Common myeloid progenitor, CD34-positive (primary cell): ENCODE data around the gene CD27.
"Not testable (repeated sequence)": the region's sequence is repeated elsewhere in the genome, so short reads cannot be mapped to it uniquely, and the experiment has no call there.

Experiments used
- CTCF ChIA-PET: fragments of 350-600 bp; sonication (Branson Sonifier 250); formaldehyde crosslinking; loops from one replicate; lab custom pipeline; 2021; ENCODE audit warnings: antibody characterized with exemption; lab: Charles Lee
- POLR2A ChIA-PET: fragments of 350-600 bp; sonication (Branson Sonifier 250); formaldehyde crosslinking; loops from one replicate; lab custom pipeline; 2021; ENCODE audit warnings: antibody characterized with exemption; lab: Charles Lee
- DNase-seq, 3 donors: peaks; one replicate each; pipeline versions ENCODE4 v3.0.0 to v3.0.0-alpha.2; 2013
- H3K27ac ChIP-seq, 2 experiments: 1 replicate in 1 of 2; 2 replicates in 1 of 2; pipeline ENCODE4 v1.7.0; 2013; ENCODE audit warnings: inconsistent platforms in 2 of 2, low read length in 2 of 2, mild to moderate bottlenecking in 2 of 2, low read depth in 1 of 2, moderate library complexity in 1 of 2; ENCODE audit not compliant: severe bottlenecking in 2 of 2, insufficient read depth in 1 of 2, poor library complexity in 1 of 2
- H3K27me3 ChIP-seq, 5 experiments: replicated peaks in 2 of 5; 1 replicate in 3 of 5; 2 replicates in 2 of 5; pipeline versions ENCODE4 v1.6.1 to v1.7.0; 2013; ENCODE audit warnings: low read length in 4 of 5, mild to moderate bottlenecking in 2 of 5, moderate library complexity in 2 of 5, inconsistent platforms in 1 of 5; ENCODE audit not compliant: insufficient read depth in 5 of 5, control insufficient read depth in 4 of 5
- H3K36me3 ChIP-seq, 4 experiments: 1 replicate in 2 of 4; 2 replicates in 2 of 4; pipeline versions ENCODE4 v1.6.1 to v1.7.0; 2013; ENCODE audit warnings: low read length in 3 of 4, control low read depth in 1 of 4, mild to moderate bottlenecking in 1 of 4; ENCODE audit not compliant: control insufficient read depth in 4 of 4, insufficient read depth in 4 of 4
- H3K4me1 ChIP-seq, 4 experiments: 1 replicate in 3 of 4; 2 replicates in 1 of 4; pipeline versions ENCODE4 v1.6.1 to v1.7.1; 2013; ENCODE audit warnings: low read length in 3 of 4, mild to moderate bottlenecking in 3 of 4, control low read depth in 1 of 4, inconsistent platforms in 1 of 4, moderate library complexity in 1 of 4; ENCODE audit not compliant: control insufficient read depth in 4 of 4, insufficient read depth in 4 of 4; ENCODE audit errors: control extremely low read depth in 1 of 4
- H3K4me3 ChIP-seq, 7 experiments: 1 replicate in 4 of 7; 2 replicates in 3 of 7; pipeline versions ENCODE4 v1.5.1 to v1.7.0; 2013; ENCODE audit warnings: mild to moderate bottlenecking in 7 of 7, low read length in 6 of 7, moderate library complexity in 6 of 7, inconsistent platforms in 2 of 7, low read depth in 2 of 7, control low read depth in 1 of 7; ENCODE audit not compliant: insufficient read depth in 4 of 7, control insufficient read depth in 1 of 7; ENCODE audit errors: extremely low read depth in 1 of 7
- H3K9me3 ChIP-seq, 5 experiments: 1 replicate in 4 of 5; 2 replicates in 1 of 5; pipeline versions ENCODE4 v1.6.1 to v1.7.1; 2013; ENCODE audit warnings: low read length in 4 of 5, mild to moderate bottlenecking in 2 of 5, inconsistent platforms in 1 of 5, low read depth in 1 of 5, moderate library complexity in 1 of 5; ENCODE audit not compliant: control insufficient read depth in 4 of 5, insufficient read depth in 2 of 5; ENCODE audit errors: control extremely low read depth in 1 of 5
- WGBS: methylation state at CpG from one replicate; pipeline ENCODE4 v1.1.5; 2013; ENCODE audit not compliant: insufficient coverage; 5-methylcytosine and 5-hydroxymethylcytosine counted together

The CD27 gene

DNA sequence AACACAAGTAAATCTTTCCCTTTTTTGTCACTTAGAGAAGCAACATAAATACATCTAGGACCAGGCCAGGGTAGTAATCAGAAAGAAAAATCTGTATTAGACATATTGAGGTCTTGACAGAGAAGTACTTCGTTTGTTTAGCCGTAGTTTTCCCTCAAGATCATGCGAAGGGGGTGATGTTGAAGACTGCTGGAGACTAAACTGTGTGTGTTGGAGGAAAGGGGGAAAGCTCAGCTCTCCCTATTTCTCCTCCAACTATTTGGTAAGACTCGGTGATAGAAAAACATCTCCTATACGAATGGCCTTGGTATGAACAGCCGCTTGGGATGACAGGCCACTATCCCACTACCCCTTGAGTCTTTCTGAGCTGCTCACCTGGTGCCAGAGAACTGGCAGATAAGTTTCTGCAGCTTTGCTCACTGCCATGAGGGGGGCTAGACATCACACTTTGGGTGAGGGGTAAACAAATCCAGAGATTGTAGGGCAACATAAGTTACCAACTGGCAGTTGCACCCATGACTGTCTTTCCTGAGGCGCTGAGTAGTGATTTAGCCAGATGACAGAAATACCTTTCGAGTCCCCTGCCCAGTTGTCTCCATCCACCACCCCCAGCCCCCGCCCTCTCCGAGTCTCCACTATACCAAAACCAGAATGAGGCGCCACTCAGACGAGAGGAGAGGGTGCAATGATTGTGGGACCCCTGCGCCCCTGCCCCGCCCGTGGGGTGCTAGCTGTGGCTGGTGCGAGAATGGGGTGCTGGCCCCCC, 25.0 kb downstream of the CD27 start:
- peaks cover 1 to 16% (median 9%) of the 10 kb centered on the region in 4 experiments for H3K36me3 ChIP-seq
- peaks cover 4 to 26% (median 21%) of the 10 kb centered on the region in 4 experiments for H3K4me1 ChIP-seq
- WGBS = 45% methylated on average over 9 of the region's 16 CpGs
- H3K27me3 ChIP-seq = no peaks in the 10 kb centered on the region
- ChIA-PET CTCF (interaction anchor here (0.8 to 3.9 kb wide), 12 partner anchors 19 to 149 kb away, joined by 3 to 19 read pairs (median 4); partner anchors contain the start of gene MRPL51), POLR2A (interaction anchor here (0.7 to 2.4 kb wide), 11 partner anchors 8 to 353 kb away, joined by 3 to 16 read pairs (median 6); partner anchors contain the start of gene MRPL51)
- H3K9me3 ChIP-seq = no peaks in the 10 kb centered on the region
- peak overlapping the region; percentile 66 to 90 (median 80) for H3K4me3 ChIP-seq
- peak in 1 of 3 donors; percentile 20 for DNase-seq
- peak overlapping the region in 1 of 2 experiments; percentile 71 for H3K27ac ChIP-seq

DNA sequence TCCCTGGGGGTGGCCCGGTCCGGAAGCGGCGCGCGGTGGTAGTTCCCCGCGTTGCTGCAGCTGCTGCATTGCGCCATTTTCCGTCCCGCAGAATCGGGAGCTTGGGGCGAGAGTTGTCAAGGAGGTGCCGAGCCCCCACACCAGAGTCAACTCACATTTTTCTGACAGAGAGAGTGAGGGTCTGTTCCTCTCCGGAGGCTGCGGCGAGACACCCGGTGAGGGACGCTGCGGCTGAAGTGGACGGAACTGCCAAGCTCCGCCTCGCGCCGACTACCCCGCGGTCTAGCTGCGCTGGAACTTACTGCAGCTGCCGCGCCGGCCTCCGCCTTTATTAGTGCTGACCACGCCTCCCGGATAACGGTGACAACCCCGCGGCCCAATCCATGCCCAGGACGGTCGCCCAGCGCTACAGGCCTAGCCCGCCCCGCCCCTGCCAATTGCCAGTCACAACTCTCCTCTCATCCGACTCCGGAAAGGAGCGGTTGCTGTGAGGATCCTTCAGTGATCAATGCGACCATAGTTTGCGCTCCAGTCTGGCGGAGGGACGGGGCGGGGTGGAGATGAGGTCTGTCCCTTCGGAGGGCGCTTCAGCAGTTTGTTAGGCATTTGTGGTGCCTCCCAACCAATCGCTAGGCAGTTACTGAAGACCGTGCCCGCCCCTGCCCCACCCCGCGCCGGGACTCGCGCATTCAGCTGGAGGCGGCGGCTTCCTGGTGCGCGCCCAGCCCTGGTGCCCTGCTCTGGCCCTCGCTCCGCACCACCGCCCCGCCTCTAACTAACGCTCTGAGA, 25.8 kb downstream of the CD27 start, which contains the start of gene VAMP1:
TSS of gene VAMP1 (minus strand) at position 303 of the 789 bp plus-strand sequence. CDS start at position 157, 146 bp downstream.
- Histone ChIP-seq H3K4me3 (peak within 1 kb of the TSS; percentile 66 to 90 (median 80)), H3K36me3 (peaks cover 0 to 13% (median 5%) of the 10 kb centered on the region in 4 experiments), H3K9me3 (no peaks in the 10 kb centered on the region), H3K4me1 (peaks cover 4 to 24% (median 21%) of the 10 kb centered on the region in 4 experiments), H3K27me3 (no peaks in the 10 kb centered on the region), H3K27ac (peak within 1 kb of the TSS in 1 of 2 experiments; percentile 71)
- CTCF ChIA-PET = interaction anchor here (0.9 to 3.9 kb wide), 11 partner anchors 20 to 144 kb away, joined by 3 to 19 read pairs (median 4); partner anchors contain the start of gene MRPL51
- peak; percentile 95 to 97 (median 97) for DNase-seq
- under 1% methylated on average over 62 of the region's 69 CpGs for WGBS
- POLR2A ChIA-PET = interaction anchor here (0.6 to 2.4 kb wide), 14 partner anchors 9 to 352 kb away, joined by 3 to 16 read pairs (median 6); partner anchors contain the start of gene MRPL51

DNA sequence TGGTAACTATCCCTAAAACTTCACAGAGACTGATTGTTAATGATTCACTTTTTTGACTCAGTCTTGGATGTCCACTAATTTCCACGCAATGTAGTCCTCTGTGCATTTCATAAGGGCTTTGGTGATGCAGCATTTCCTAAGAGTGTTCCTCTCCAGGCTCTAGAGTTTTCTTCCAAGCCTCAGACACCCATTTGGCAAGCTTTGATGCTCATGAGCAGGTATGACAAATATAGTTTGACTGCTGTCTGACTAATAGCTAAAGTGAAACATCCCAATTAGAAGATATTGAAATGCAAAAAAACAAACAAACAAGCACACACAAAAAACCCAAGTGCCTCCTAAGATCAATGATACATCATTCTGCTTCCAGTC, 27.2 kb downstream of the CD27 start:
- H3K4me3 ChIP-seq = no peak overlapping the region
- 100% methylated on average over 1 of the region's 1 CpG for WGBS
- H3K36me3 ChIP-seq = no peaks in the 10 kb centered on the region
- no peaks in the 10 kb centered on the region for H3K27me3 ChIP-seq
- H3K9me3 ChIP-seq = no peaks in the 10 kb centered on the region
- CTCF ChIA-PET = no interaction called here
- peaks cover 4 to 24% (median 21%) of the 10 kb centered on the region in 4 experiments for H3K4me1 ChIP-seq
- DNase-seq = no peak
- POLR2A ChIA-PET = no interaction called here
- no peak overlapping the region for H3K27ac ChIP-seq

DNA sequence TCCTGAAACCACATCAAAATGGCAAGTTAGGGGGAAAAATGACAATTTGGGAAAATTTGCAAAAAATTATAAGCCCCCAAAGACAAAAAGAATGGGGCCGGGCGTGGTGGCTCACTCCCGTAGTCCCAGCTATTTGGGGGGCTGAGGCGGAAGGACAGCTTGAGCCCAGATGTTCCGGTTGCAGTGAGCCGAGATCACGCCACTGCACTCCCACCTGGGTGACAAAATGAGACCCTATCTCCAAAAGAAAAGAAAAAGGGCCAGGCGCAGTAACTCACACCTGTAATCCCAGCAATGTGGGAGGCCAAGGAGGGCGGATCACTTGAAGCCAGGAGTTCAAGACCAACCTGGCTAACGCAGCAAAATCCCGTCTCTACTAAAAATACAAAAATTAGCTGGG, 27.7 kb downstream of the CD27 start:
- CTCF ChIA-PET = interaction anchor here (1.1 to 1.4 kb wide), 3 partner anchors 25 to 67 kb away, joined by 3 read pairs; no protein-coding TSS in a partner anchor
- Histone ChIP-seq H3K9me3 (no peaks in the 10 kb centered on the region), H3K4me3 (no peak overlapping the region), H3K4me1 (peaks cover 4 to 24% (median 21%) of the 10 kb centered on the region in 4 experiments), H3K27ac (no peak overlapping the region), H3K36me3 (no peaks in the 10 kb centered on the region), H3K27me3 (no peaks in the 10 kb centered on the region)
- POLR2A ChIA-PET = no interaction called here
- WGBS = 98% methylated on average over 6 of the region's 11 CpGs
- no peak for DNase-seq

DNA sequence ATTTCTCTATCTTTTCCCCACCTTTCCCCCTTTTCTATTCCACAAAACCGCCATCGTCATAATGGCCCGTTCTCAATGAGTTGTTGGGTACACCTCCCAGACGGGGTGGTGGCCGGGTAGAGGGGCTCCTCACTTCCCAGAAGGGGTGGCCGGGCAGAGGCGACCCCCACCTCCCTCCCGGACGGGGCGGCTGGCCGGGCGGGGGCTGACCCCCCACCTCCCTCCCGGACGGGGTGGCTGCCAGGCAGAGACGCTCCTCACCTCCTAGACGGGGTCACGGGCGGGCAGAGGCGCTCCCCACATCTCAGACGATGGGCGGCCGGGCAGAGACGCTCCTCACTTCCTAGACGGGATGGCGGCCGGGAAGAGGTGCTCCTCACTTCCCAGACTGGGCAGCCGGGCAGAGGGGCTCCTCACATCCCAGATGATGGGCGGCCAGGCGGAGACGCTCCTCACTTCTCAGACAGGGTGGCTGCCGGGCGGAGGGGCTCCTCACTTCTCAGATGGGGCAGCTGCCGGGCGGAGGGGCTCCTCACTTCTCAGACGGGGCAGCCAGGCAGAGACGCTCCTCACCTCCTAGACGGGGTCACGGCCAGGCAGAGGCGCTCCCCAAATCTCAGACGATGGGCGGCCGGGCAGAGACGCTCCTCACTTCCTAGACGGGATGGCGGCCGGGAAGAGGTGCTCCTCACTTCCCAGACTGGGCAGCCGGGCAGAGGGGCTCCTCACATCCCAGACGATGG, 30.6 kb downstream of the CD27 start:
- CTCF ChIA-PET = interaction anchor here (1.2 kb wide), 1 partner anchor 10 kb away, joined by 3 read pairs; no protein-coding TSS in a partner anchor
- DNase-seq, H3K27me3 ChIP-seq, H3K36me3 ChIP-seq, H3K4me3 ChIP-seq, H3K27ac ChIP-seq, H3K4me1 ChIP-seq, H3K9me3 ChIP-seq, POLR2A ChIA-PET: not testable (repeated sequence)
- 100% methylated on average over 20 of the region's 48 CpGs for WGBS

GRCh38 chr12:6476489-6476888, 31.7 kb downstream of the CD27 start:
- H3K27ac ChIP-seq = no peak overlapping the region
- 85% methylated on average over 2 of the region's 3 CpGs for WGBS
- POLR2A ChIA-PET = no interaction called here
- H3K36me3 ChIP-seq = no peaks in the 10 kb centered on the region
- DNase-seq = no peak
- CTCF ChIA-PET = no interaction called here
- H3K4me1 ChIP-seq = no peaks in the 10 kb centered on the region
- no peaks in the 10 kb centered on the region for H3K9me3 ChIP-seq
- H3K27me3 ChIP-seq = no peaks in the 10 kb centered on the region
- no peak overlapping the region for H3K4me3 ChIP-seq
